Liver (tissue), 9 donors: ENCODE measurements around the gene EPB41L2. TPM values are rescaled to one million over a fixed set of nuclear protein-coding genes. Genes with fewer than 3 reads are reported as not detected.

Source experiments
- DNase-seq: peaks from one replicate; pipeline ENCODE4 v3.0.0-alpha.2; 2017; ENCODE audit warnings: low spot score
- H3K27ac ChIP-seq, 2 donors: one replicate each; pipeline ENCODE4 v1.7.0; 2013; ENCODE audit warnings: inconsistent platforms in 2 of 2, low read length in 2 of 2, control low read depth in 1 of 2, low read depth in 1 of 2, mild to moderate bottlenecking in 1 of 2
- H3K27me3 ChIP-seq, 4 donors: one replicate each; pipeline versions ENCODE4 v1.6.1 to v1.7.0; 2013; ENCODE audit warnings: low read length in 3 of 4, inconsistent platforms in 1 of 4, mild to moderate bottlenecking in 1 of 4, moderate library complexity in 1 of 4; ENCODE audit not compliant: control insufficient read depth in 4 of 4, insufficient read depth in 4 of 4
- H3K36me3 ChIP-seq, 4 donors: one replicate each; pipeline versions ENCODE4 v1.6.1 to v1.7.0; 2013; ENCODE audit warnings: low read length in 3 of 4, mild to moderate bottlenecking in 3 of 4, low read depth in 1 of 4, moderate library complexity in 1 of 4; ENCODE audit not compliant: control insufficient read depth in 4 of 4, insufficient read depth in 3 of 4
- H3K4me1 ChIP-seq, 4 donors: one replicate each; pipeline versions ENCODE4 v1.6.1 to v1.7.0; 2013; ENCODE audit warnings: low read length in 3 of 4, mild to moderate bottlenecking in 3 of 4, moderate library complexity in 1 of 4; ENCODE audit not compliant: control insufficient read depth in 4 of 4, insufficient read depth in 4 of 4
- H3K4me3 ChIP-seq, 3 donors: one replicate each; pipeline versions ENCODE4 v1.6.1 to v1.7.0; 2013; ENCODE audit warnings: low read length in 3 of 3, control low read depth in 1 of 3, low read depth in 1 of 3, mild to moderate bottlenecking in 1 of 3
- H3K9ac ChIP-seq, 2 donors: one replicate each; pipeline ENCODE4 v1.7.0; 2013; ENCODE audit warnings: low read length in 2 of 2, mild to moderate bottlenecking in 2 of 2, moderate library complexity in 2 of 2, control low read depth in 1 of 2, low read depth in 1 of 2
- H3K9me3 ChIP-seq, 4 donors: one replicate each; pipeline versions ENCODE4 v1.6.1 to v1.7.0; 2013; ENCODE audit warnings: low read length in 3 of 4; ENCODE audit not compliant: control insufficient read depth in 4 of 4
- CTCF ChIP-seq: fragments of 150-350 bp; IDR thresholded peaks from 2 replicates; pipeline ENCODE4 v1.5.1; 2017; ENCODE audit warnings: improper control_type of control experiment, low read depth, low read length; ENCODE audit not compliant: missing input control
- EGR1 ChIP-seq, 2 donors: IDR thresholded peaks; 2 replicates each; pipeline ENCODE4 v1.6.1; 2016 to 2018; ENCODE audit warnings: antibody characterized with exemption in 2 of 2, low read depth in 2 of 2
- FOXA1 ChIP-seq: IDR thresholded peaks from 2 replicates; pipeline ENCODE4 v1.6.1; 2016; ENCODE audit warnings: antibody characterized with exemption
- FOXA2 ChIP-seq: IDR thresholded peaks from 2 replicates; pipeline ENCODE4 v1.6.1; 2016; ENCODE audit warnings: antibody characterized with exemption
- GABPA ChIP-seq, 2 donors: IDR thresholded peaks in 1 of 2; conservative IDR thresholded peaks in 1 of 2; 2 replicates each; pipeline ENCODE4 v1.6.1; 2016; ENCODE audit warnings: antibody characterized with exemption in 2 of 2, mild to moderate bottlenecking in 1 of 2, moderate library complexity in 1 of 2
- HNF4A ChIP-seq, 2 donors: conservative IDR thresholded peaks; 2 replicates each; pipeline ENCODE4 v1.6.1; 2016; ENCODE audit warnings: antibody characterized with exemption in 2 of 2, mild to moderate bottlenecking in 2 of 2
- JUND ChIP-seq, 2 donors: IDR thresholded peaks; 2 replicates each; pipeline ENCODE4 v1.6.1; 2016; ENCODE audit warnings: antibody characterized with exemption in 2 of 2
- NR2F2 ChIP-seq: IDR thresholded peaks from 2 replicates; pipeline ENCODE4 v1.6.1; 2016; ENCODE audit warnings: antibody characterized with exemption
- RAD21 ChIP-seq, 2 donors: IDR thresholded peaks; 2 replicates each; pipeline ENCODE4 v1.6.1; 2016; ENCODE audit warnings: antibody characterized with exemption in 2 of 2, mild to moderate bottlenecking in 2 of 2
- SP1 ChIP-seq: IDR thresholded peaks from 2 replicates; pipeline ENCODE4 v1.6.1; 2018; ENCODE audit warnings: antibody characterized with exemption, mild to moderate bottlenecking
- TAF1 ChIP-seq: conservative IDR thresholded peaks from 2 replicates; pipeline ENCODE4 v1.6.1; 2016; ENCODE audit warnings: antibody characterized with exemption, mild to moderate bottlenecking
- YY1 ChIP-seq: IDR thresholded peaks from 2 replicates; pipeline ENCODE4 v1.6.1; 2016; ENCODE audit warnings: antibody characterized with exemption, mild to moderate bottlenecking
- ZBTB33 ChIP-seq: IDR thresholded peaks from 2 replicates; pipeline ENCODE4 v1.6.1; 2016; ENCODE audit warnings: antibody characterized with exemption
- WGBS: extraction: QIAGEN DNeasy Blood & Tissue Kit; methylation state at CpG from one replicate; pipeline ENCODE4 v1.1.7; 2013; 5-methylcytosine and 5-hydroxymethylcytosine counted together
- polyA plus RNA-seq, 2 donors: library from polyadenylated mRNA; stranded (reverse) in 1 of 2; unstranded in 1 of 2; fragments of 200-250 nt in 1 of 2; fragments of >200 nt in 1 of 2; fragmentation: Nextera tagmentation in 1 of 2; extraction: Ambion mirVana in 1 of 2; gene quantifications; one replicate each; pipeline versions ENCODE4 v1.2.1 to v1.2.3, GENCODE V29; 2013 to 2015
- total RNA-seq, 2 donors: library from RNA; depleted of rRNA; stranded (reverse); fragments of >200 nt; gene quantifications; one replicate each; pipeline ENCODE4 v1.2.3, GENCODE V29; 2014
- TF ChIP-seq, protein P1 (sequence below): IDR thresholded peaks from 2 replicates; pipeline ENCODE4 v1.6.1; 2016; ENCODE audit warnings: antibody characterized with exemption
- TF ChIP-seq, protein P2 (sequence below): IDR thresholded peaks from 2 replicates; pipeline ENCODE4 v1.6.1; 2016; ENCODE audit warnings: antibody characterized with exemption, mild to moderate bottlenecking
- TF ChIP-seq, protein P3 (sequence below): IDR thresholded peaks from 2 replicates; pipeline ENCODE4 v1.6.1; 2016; ENCODE audit warnings: antibody characterized with exemption
- donor health status: healthy.
- donor health status: healthy.
- donor health status: healthy.
- donor health status: healthy.
- donor health status: healthy.

The EPB41L2 gene
- total and polyA plus RNA-seq, 4 donors, result 10.0 to 43.3 (median 18.7) TPM

DNA sequence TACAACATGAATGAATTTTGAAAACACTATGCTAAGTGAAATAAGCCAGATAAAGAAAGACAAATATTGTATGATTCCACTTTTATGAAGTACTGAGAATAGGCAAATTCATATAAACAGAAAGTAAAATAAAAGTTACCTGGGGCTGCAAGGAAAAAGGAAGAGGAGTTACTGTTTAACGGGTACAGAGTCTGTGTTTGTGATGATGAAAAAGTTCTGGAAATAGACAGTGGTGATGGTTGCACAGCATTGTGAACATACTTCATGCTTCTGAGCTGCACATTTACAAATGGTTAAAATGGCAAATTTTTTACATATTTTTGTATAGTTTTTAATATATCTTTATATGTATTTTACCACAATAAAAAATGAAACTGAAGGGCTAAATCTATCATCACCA lies 29.4 kb downstream of the EPB41L2 start:
- TF ChIP-seq SP1 (no peak), NR2F2 (no peak), TAF1 (no peak), ZBTB33 (no peak), JUND (IDR thresholded peaks at IDR 0.05) (no peak), HNF4A (conservative IDR thresholded peaks at IDR 0.05) (peak in 1 of 2 donors; percentile 27), GABPA (IDR thresholded peaks at IDR 0.05 in 1 of 2, conservative IDR thresholded peaks at IDR 0.05 in 1 of 2) (no peak), EGR1 (IDR thresholded peaks at IDR 0.05; ENCODE audit: low read depth in 2 of 2) (no peak), RAD21 (IDR thresholded peaks at IDR 0.05) (no peak)
- TF ChIP-seq, protein P1, sequence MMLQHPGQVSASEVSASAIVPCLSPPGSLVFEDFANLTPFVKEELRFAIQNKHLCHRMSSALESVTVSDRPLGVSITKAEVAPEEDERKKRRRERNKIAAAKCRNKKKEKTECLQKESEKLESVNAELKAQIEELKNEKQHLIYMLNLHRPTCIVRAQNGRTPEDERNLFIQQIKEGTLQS, result peak; percentile 18
- TF ChIP-seq, protein P2, sequence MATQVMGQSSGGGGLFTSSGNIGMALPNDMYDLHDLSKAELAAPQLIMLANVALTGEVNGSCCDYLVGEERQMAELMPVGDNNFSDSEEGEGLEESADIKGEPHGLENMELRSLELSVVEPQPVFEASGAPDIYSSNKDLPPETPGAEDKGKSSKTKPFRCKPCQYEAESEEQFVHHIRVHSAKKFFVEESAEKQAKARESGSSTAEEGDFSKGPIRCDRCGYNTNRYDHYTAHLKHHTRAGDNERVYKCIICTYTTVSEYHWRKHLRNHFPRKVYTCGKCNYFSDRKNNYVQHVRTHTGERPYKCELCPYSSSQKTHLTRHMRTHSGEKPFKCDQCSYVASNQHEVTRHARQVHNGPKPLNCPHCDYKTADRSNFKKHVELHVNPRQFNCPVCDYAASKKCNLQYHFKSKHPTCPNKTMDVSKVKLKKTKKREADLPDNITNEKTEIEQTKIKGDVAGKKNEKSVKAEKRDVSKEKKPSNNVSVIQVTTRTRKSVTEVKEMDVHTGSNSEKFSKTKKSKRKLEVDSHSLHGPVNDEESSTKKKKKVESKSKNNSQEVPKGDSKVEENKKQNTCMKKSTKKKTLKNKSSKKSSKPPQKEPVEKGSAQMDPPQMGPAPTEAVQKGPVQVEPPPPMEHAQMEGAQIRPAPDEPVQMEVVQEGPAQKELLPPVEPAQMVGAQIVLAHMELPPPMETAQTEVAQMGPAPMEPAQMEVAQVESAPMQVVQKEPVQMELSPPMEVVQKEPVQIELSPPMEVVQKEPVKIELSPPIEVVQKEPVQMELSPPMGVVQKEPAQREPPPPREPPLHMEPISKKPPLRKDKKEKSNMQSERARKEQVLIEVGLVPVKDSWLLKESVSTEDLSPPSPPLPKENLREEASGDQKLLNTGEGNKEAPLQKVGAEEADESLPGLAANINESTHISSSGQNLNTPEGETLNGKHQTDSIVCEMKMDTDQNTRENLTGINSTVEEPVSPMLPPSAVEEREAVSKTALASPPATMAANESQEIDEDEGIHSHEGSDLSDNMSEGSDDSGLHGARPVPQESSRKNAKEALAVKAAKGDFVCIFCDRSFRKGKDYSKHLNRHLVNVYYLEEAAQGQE, result no peak
- TF ChIP-seq, protein P3, sequence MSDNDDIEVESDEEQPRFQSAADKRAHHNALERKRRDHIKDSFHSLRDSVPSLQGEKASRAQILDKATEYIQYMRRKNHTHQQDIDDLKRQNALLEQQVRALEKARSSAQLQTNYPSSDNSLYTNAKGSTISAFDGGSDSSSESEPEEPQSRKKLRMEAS, result no peak
- WGBS, result 27% methylated on average over 1 of the region's 1 CpG
- H3K9me3 ChIP-seq, result no peaks in the 10 kb centered on the region

GRCh38 chr6:131029626-131030297 lies 33.3 kb downstream of the EPB41L2 start:
- Histone ChIP-seq H3K9ac (no peak overlapping the region), H3K9me3 (no peaks in the 10 kb centered on the region), H3K27ac (no peak overlapping the region), H3K4me1 (no peaks in the 10 kb centered on the region), H3K27me3 (no peaks in the 10 kb centered on the region), H3K4me3 (no peak overlapping the region), H3K36me3 (no peaks in the 10 kb centered on the region)
- 68% methylated on average over 7 of the region's 7 CpGs for WGBS
- DNase-seq, result no peak
- TF ChIP-seq ZBTB33 (no peak), TAF1 (no peak), NR2F2 (no peak), FOXA2 (no peak), CTCF (no peak), SP1 (no peak), YY1 (no peak), FOXA1 (no peak), RAD21 (IDR thresholded peaks at IDR 0.05) (no peak), EGR1 (IDR thresholded peaks at IDR 0.05; ENCODE audit: low read depth in 2 of 2) (no peak)
- TF ChIP-seq, protein P1, result no peak
- TF ChIP-seq, protein P2, result no peak

More for the DNA sequence above, 29.4 kb downstream of the EPB41L2 start:
- H3K27me3 ChIP-seq, result no peaks in the 10 kb centered on the region
- H3K4me1 ChIP-seq, result peaks cover 0 to under 1% (median 0%) of the 10 kb centered on the region in 4 donors
- DNase-seq, result no peak
- H3K27ac ChIP-seq, result no peak overlapping the region
- H3K4me3 ChIP-seq, result no peak overlapping the region
- H3K36me3 ChIP-seq, result no peaks in the 10 kb centered on the region
- H3K9ac ChIP-seq, result no peak overlapping the region
